ENCODE measurements around the gene SERBP1.
A peak's percentile ranks its signal among the peaks of the same experiment; 100 is the strongest.
"Not testable (repeated sequence)": the region's sequence is repeated elsewhere in the genome, so short reads cannot be mapped to it uniquely, and the experiment has no call there.

Gene SERBP1

GRCh38 chr1:67429011-67429527 lies 1.1 kb downstream of the SERBP1 start:
- H3K4me3 ChIP-seq (replicated peaks; ENCODE audit: low read depth, low read length): peak overlapping the region; percentile 95
- no peak for TF ChIP-seq CTCF (IDR thresholded peaks at IDR 0.05; ENCODE audit: low read length, missing control alignments)

GRCh38 chr1:67427947-67428346 lies 2.3 kb downstream of the SERBP1 start:
- no peak for TF ChIP-seq CTCF (IDR thresholded peaks at IDR 0.05; ENCODE audit: low read length, missing control alignments)
- no peak for DNase-seq (ENCODE audit: low read depth)

More at GRCh38 chr1:67429011-67429527, 1.1 kb downstream of the SERBP1 start:
- peak; percentile 24 for DNase-seq (ENCODE audit: low read depth)

GRCh38 chr1:67427465-67427864 lies 2.7 kb downstream of the SERBP1 start:
- peak overlapping the region; percentile 95 for H3K4me3 ChIP-seq (replicated peaks; ENCODE audit: low read depth, low read length)
- no peak for TF ChIP-seq CTCF (IDR thresholded peaks at IDR 0.05; ENCODE audit: low read length, missing control alignments)
- no peak for DNase-seq (ENCODE audit: low read depth)

More at GRCh38 chr1:67427947-67428346, 2.3 kb downstream of the SERBP1 start:
- H3K4me3 ChIP-seq (replicated peaks; ENCODE audit: low read depth, low read length): peak overlapping the region; percentile 95

- no peak overlapping the region for H3K4me3 ChIP-seq (replicated peaks; ENCODE audit: low read depth, low read length)
- no peak for TF ChIP-seq CTCF (IDR thresholded peaks at IDR 0.05; ENCODE audit: low read length, missing control alignments)
- no peak for DNase-seq (ENCODE audit: low read depth)
Observed at GRCh38 chr1:67420835-67421492, 9.2 kb downstream of the SERBP1 start.

GRCh38 chr1:67418839-67419586 lies 11.2 kb downstream of the SERBP1 start:
- no peak for TF ChIP-seq CTCF (IDR thresholded peaks at IDR 0.05; ENCODE audit: low read length, missing control alignments)
- no peak for DNase-seq (ENCODE audit: low read depth)
- no peak overlapping the region for H3K4me3 ChIP-seq (replicated peaks; ENCODE audit: low read depth, low read length)

GRCh38 chr1:67417733-67418132 lies 12.5 kb downstream of the SERBP1 start:
- DNase-seq (ENCODE audit: low read depth); H3K4me3 ChIP-seq (replicated peaks; ENCODE audit: low read depth, low read length): not testable (repeated sequence)

- TF ChIP-seq CTCF (IDR thresholded peaks at IDR 0.05; ENCODE audit: low read length, missing control alignments): no peak
- DNase-seq (ENCODE audit: low read depth): no peak
- no peak overlapping the region for H3K4me3 ChIP-seq (replicated peaks; ENCODE audit: low read depth, low read length)
Observed at GRCh38 chr1:67415041-67415440, 15.2 kb downstream of the SERBP1 start.
